ENCODE data around the gene NR1D1. TPM values are rescaled to one million over a fixed set of nuclear protein-coding genes. Genes with fewer than 3 reads are reported as not detected.

NR1D1 gene
- polyA plus RNA-seq, 1 experiment = 2.3 TPM

GRCh38 chr17:40063901-40064531 lies 36.4 kb downstream of the NR1D1 start:
- H3K27me3 ChIP-seq (ENCODE audit: control insufficient read depth, insufficient read depth, low read length) = no peaks in the 10 kb centered on the region
- POLR2A ChIA-PET = no interaction called here
- H3K4me3 ChIP-seq (ENCODE audit: low read depth, low read length) = peak overlapping the region; percentile 97
- DNase-seq (ENCODE audit: low read depth) = no peak
- H3K36me3 ChIP-seq (ENCODE audit: control insufficient read depth, insufficient read depth, low read length) = no peaks in the 10 kb centered on the region; the same call in 1 of the 2 replicates
- no peak for TF ChIP-seq CTCF (IDR thresholded peaks at IDR 0.05; ENCODE audit: insufficient read depth, low read depth, low read length)
- CTCF ChIA-PET = interaction anchor here (0.9 to 5.6 kb wide), 12 partner anchors 10 to 104 kb away, joined by 3 to 83 read pairs (median 8); partner anchors contain the start of genes CSF3, MED24 and NR1D1

GRCh38 chr17:40063187-40063771 lies 37.1 kb downstream of the NR1D1 start:
- ChIA-PET CTCF (interaction anchor here (0.9 to 5.6 kb wide), 9 partner anchors 9 to 105 kb away, joined by 3 to 83 read pairs (median 4); partner anchors contain the start of gene MED24), POLR2A (no interaction called here)
- Histone ChIP-seq H3K4me3 (ENCODE audit: low read depth, low read length) (peak overlapping the region; percentile 97), H3K27me3 (ENCODE audit: control insufficient read depth, insufficient read depth, low read length) (no peaks in the 10 kb centered on the region), H3K36me3 (ENCODE audit: control insufficient read depth, insufficient read depth, low read length) (no peaks in the 10 kb centered on the region; the same call in 1 of the 2 replicates)
- no peak for TF ChIP-seq CTCF (IDR thresholded peaks at IDR 0.05; ENCODE audit: insufficient read depth, low read depth, low read length)
- no peak for DNase-seq (ENCODE audit: low read depth)

- ChIA-PET POLR2A (no interaction called here), CTCF (interaction anchor here (0.8 to 5.6 kb wide), 17 partner anchors 8 to 106 kb away, joined by 3 to 83 read pairs (median 4); partner anchors contain the start of gene MED24)
- no peak for TF ChIP-seq CTCF (IDR thresholded peaks at IDR 0.05; ENCODE audit: insufficient read depth, low read depth, low read length)
- DNase-seq (ENCODE audit: low read depth) = no peak
- Histone ChIP-seq H3K27me3 (ENCODE audit: control insufficient read depth, insufficient read depth, low read length) (no peaks in the 10 kb centered on the region), H3K36me3 (ENCODE audit: control insufficient read depth, insufficient read depth, low read length) (no peaks in the 10 kb centered on the region; the same call in 1 of the 2 replicates), H3K4me3 (ENCODE audit: low read depth, low read length) (peak within 1 kb of the TSS; percentile 97)
Observed at GRCh38 chr17:40062329-40063186, 37.8 kb downstream of the NR1D1 start, which contains the start of gene THRA. Gene THRA (plus strand): TSS chr17:40062965. CDS start chr17:40074489, 11,524 bp downstream.

- no peaks in the 10 kb centered on the region for H3K36me3 ChIP-seq (ENCODE audit: control insufficient read depth, insufficient read depth, low read length)
- H3K4me3 ChIP-seq (ENCODE audit: low read depth, low read length) = no peak overlapping the region
- H3K27me3 ChIP-seq (ENCODE audit: control insufficient read depth, insufficient read depth, low read length) = no peaks in the 10 kb centered on the region
- ChIA-PET POLR2A (no interaction called here), CTCF (interaction anchor here (0.7 to 2.2 kb wide), 12 partner anchors 8 to 107 kb away, joined by 3 to 14 read pairs (median 5); partner anchors contain the start of gene MED24)
- DNase-seq (ENCODE audit: low read depth) = no peak
- TF ChIP-seq CTCF (IDR thresholded peaks at IDR 0.05; ENCODE audit: insufficient read depth, low read depth, low read length) = no peak
Observed at GRCh38 chr17:40061609-40062038, 38.8 kb downstream of the NR1D1 start.
